GM12878 (cell line): ENCODE measurements around the gene FREY1. TPM values are rescaled to one million over a fixed set of nuclear protein-coding genes. Genes with fewer than 3 reads are reported as not detected.

Source experiments
- CBFB ChIP-seq: IDR thresholded peaks from 2 replicates; pipeline ENCODE4 v1.6.1; 2016; ENCODE audit warnings: antibody characterized with exemption, low read depth
- CEBPB ChIP-seq, 2 experiments: fragments of 150-350 bp in 1 of 2; IDR thresholded peaks; 2 replicates each; pipeline ENCODE4 v1.6.1; 2012 to 2014; ENCODE audit warnings: low read depth in 2 of 2, low read length in 2 of 2, borderline replicate concordance in 1 of 2, inconsistent platforms in 1 of 2
- FOS ChIP-seq: IDR thresholded peaks from 3 replicates; pipeline ENCODE4 v1.6.1; 2011; ENCODE audit warnings: borderline replicate concordance; ENCODE audit not compliant: insufficient read length; ENCODE audit errors: extremely low read depth
- HDAC6 ChIP-seq: fragments of 200-600 bp; sonication (generic); IDR thresholded peaks from one replicate; pipeline ENCODE4 v1.8.0; 2017; ENCODE audit warnings: antibody characterized with exemption; ENCODE audit not compliant: unreplicated experiment
- MEF2A ChIP-seq: IDR thresholded peaks from 2 replicates; pipeline ENCODE4 v1.6.1; 2011; ENCODE audit warnings: low read depth, mild to moderate bottlenecking, low read length, moderate library complexity; ENCODE audit not compliant: insufficient read depth
- MTA2 ChIP-seq: fragments of 450-650 bp; IDR thresholded peaks from 2 replicates; pipeline ENCODE4 v1.6.1; 2016; ENCODE audit warnings: low read depth, mild to moderate bottlenecking, moderate library complexity
- NRF1 ChIP-seq: conservative IDR thresholded peaks from 2 replicates; pipeline ENCODE4 v1.6.1; 2011; ENCODE audit warnings: mild to moderate bottlenecking, low read depth, low read length, improper control_type of control experiment
- PAX8 ChIP-seq: fragments of 450-650 bp; IDR thresholded peaks from 2 replicates; pipeline ENCODE4 v1.6.1; 2017; ENCODE audit warnings: mild to moderate bottlenecking, moderate library complexity
- ZBED1 ChIP-seq: IDR thresholded peaks from 2 replicates; pipeline ENCODE4 v1.6.1; 2016; ENCODE audit warnings: borderline replicate concordance
- ZNF207 ChIP-seq: fragments of 450-650 bp; IDR thresholded peaks from 2 replicates; pipeline ENCODE4 v1.6.1; 2014; ENCODE audit warnings: antibody characterized with exemption, mild to moderate bottlenecking, borderline replicate concordance
- ZNF217 ChIP-seq: fragments of 450-650 bp; IDR thresholded peaks from 2 replicates; pipeline ENCODE4 v1.6.1; 2017; ENCODE audit warnings: antibody characterized with exemption, mild to moderate bottlenecking
- polyA plus RNA-seq, 11 experiments: library from polyadenylated mRNA; depleted of rRNA in 4 of 11; unstranded in 6 of 11; stranded (reverse) in 5 of 11; fragments of >200 nt; fragmentation: Nextera tagmentation in 4 of 11; fragmentation: Illumina TruSeq in 1 of 11; extraction: Ambion mirVana in 4 of 11; extraction: Trizol in 1 of 11; gene quantifications; 1 replicate in 1 of 11; 2 replicates in 10 of 11; pipeline versions ENCODE4 v1.2.1 to v1.2.3, GENCODE V29; 2011 to 2016; ENCODE audit warnings: inconsistent platforms in 2 of 11, missing spikeins in 2 of 11, low read depth in 1 of 11
- total RNA-seq, 4 experiments: library from RNA; depleted of rRNA in 3 of 4; stranded (reverse); fragments of >200 nt in 3 of 4; fragmentation: Illumina TruSeq in 1 of 4; extraction: Trizol in 1 of 4; gene quantifications; 2 replicates each; pipeline versions ENCODE4 v1.2.1 to v1.2.3, GENCODE V29; 2013 to 2021
- TF ChIP-seq, protein P1 (sequence below): fragments of 150-350 bp; IDR thresholded peaks from 2 replicates; pipeline ENCODE4 v1.6.1; 2016; ENCODE audit warnings: low read depth, low read length
- TF ChIP-seq, protein P2 (sequence below): fragments of 450-650 bp; conservative IDR thresholded peaks from 2 replicates; pipeline ENCODE4 v1.6.1; 2017; ENCODE audit warnings: mild to moderate bottlenecking, moderate library complexity
- TF ChIP-seq, protein P3 (sequence below): fragments of 450-650 bp; IDR thresholded peaks from 2 replicates; pipeline ENCODE4 v1.6.1; 2016; ENCODE audit warnings: mild to moderate bottlenecking
- TF ChIP-seq, protein P4 (sequence below): IDR thresholded peaks from 2 replicates; pipeline ENCODE4 v1.6.1; 2012; ENCODE audit warnings: low read length, inconsistent platforms
- TF ChIP-seq, protein P5 (sequence below): IDR thresholded peaks from 2 replicates; pipeline ENCODE4 v1.6.1; 2011; ENCODE audit warnings: mild to moderate bottlenecking, low read depth, low read length, moderate library complexity; ENCODE audit not compliant: insufficient replicate concordance

Gene FREY1
- total and polyA plus RNA-seq, 10 of the 15 experiments (the other 5 are each of a cell fraction or from before 2014, with no cell fraction given) = 0.13 to 1.7 (median 0.39) TPM; not detected in 3

DNA sequence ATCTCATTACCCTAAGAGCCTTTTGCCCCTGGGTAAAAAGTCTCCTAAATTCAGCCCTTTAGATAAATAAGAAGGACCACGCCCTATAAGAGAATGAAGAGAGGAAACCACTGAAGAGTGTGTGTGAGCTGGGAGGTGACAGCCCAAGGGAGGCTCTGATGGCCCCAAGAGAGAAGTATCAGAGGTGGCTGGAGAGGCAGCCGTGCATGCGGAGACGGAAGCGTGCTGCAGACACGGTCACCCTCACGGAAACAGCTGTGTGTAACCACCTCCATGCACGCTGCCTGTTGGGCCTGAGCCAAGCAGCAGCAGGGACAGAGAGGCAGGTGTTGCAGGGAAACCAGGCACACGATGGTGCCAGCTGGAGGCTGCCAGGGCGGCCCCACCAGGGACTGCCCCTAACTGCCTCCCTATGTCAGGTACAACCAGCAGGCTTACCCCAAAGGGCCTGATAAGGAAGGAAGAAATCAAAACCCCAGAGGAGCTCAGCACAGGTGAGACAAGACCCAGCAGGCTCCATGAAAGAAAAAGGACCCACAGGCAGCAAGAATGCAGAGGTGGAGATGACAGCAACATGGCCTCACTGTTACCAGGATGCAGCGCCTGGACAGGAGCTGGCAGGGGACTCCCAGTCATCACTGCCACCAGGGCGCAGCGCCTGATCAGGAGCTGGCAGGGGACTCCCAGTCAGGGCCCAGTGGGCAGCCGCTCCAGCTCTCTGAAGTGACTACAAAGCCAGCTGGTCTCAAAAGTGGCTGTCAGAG lies 23.1 kb upstream of the FREY1 start (continued):
- TF ChIP-seq, protein P1, sequence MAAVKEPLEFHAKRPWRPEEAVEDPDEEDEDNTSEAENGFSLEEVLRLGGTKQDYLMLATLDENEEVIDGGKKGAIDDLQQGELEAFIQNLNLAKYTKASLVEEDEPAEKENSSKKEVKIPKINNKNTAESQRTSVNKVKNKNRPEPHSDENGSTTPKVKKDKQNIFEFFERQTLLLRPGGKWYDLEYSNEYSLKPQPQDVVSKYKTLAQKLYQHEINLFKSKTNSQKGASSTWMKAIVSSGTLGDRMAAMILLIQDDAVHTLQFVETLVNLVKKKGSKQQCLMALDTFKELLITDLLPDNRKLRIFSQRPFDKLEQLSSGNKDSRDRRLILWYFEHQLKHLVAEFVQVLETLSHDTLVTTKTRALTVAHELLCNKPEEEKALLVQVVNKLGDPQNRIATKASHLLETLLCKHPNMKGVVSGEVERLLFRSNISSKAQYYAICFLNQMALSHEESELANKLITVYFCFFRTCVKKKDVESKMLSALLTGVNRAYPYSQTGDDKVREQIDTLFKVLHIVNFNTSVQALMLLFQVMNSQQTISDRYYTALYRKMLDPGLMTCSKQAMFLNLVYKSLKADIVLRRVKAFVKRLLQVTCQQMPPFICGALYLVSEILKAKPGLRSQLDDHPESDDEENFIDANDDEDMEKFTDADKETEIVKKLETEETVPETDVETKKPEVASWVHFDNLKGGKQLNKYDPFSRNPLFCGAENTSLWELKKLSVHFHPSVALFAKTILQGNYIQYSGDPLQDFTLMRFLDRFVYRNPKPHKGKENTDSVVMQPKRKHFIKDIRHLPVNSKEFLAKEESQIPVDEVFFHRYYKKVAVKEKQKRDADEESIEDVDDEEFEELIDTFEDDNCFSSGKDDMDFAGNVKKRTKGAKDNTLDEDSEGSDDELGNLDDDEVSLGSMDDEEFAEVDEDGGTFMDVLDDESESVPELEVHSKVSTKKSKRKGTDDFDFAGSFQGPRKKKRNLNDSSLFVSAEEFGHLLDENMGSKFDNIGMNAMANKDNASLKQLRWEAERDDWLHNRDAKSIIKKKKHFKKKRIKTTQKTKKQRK = no peak
- TF ChIP-seq MEF2A (peak; percentile 89), HDAC6 (no peak), CEBPB (IDR thresholded peaks at IDR 0.05; ENCODE audit: borderline replicate concordance in 1 of 2, low read depth in 2 of 2, low read length in 2 of 2) (no peak), FOS (no peak), ZBED1 (no peak; the same call in 1 of the 2 replicates), ZNF207 (no peak), MTA2 (peak; percentile 58), NRF1 (no peak), PAX8 (no peak), ZNF217 (peak; percentile 95), CBFB (peak; percentile 41; the same call in 1 of the 2 replicates)
- TF ChIP-seq, protein P2, sequence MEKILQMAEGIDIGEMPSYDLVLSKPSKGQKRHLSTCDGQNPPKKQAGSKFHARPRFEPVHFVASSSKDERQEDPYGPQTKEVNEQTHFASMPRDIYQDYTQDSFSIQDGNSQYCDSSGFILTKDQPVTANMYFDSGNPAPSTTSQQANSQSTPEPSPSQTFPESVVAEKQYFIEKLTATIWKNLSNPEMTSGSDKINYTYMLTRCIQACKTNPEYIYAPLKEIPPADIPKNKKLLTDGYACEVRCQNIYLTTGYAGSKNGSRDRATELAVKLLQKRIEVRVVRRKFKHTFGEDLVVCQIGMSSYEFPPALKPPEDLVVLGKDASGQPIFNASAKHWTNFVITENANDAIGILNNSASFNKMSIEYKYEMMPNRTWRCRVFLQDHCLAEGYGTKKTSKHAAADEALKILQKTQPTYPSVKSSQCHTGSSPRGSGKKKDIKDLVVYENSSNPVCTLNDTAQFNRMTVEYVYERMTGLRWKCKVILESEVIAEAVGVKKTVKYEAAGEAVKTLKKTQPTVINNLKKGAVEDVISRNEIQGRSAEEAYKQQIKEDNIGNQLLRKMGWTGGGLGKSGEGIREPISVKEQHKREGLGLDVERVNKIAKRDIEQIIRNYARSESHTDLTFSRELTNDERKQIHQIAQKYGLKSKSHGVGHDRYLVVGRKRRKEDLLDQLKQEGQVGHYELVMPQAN = peak; percentile 68
- TF ChIP-seq, protein P3, sequence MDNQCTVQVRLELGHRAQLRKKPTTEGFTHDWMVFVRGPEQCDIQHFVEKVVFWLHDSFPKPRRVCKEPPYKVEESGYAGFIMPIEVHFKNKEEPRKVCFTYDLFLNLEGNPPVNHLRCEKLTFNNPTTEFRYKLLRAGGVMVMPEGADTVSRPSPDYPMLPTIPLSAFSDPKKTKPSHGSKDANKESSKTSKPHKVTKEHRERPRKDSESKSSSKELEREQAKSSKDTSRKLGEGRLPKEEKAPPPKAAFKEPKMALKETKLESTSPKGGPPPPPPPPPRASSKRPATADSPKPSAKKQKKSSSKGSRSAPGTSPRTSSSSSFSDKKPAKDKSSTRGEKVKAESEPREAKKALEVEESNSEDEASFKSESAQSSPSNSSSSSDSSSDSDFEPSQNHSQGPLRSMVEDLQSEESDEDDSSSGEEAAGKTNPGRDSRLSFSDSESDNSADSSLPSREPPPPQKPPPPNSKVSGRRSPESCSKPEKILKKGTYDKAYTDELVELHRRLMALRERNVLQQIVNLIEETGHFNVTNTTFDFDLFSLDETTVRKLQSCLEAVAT = no peak
- TF ChIP-seq, protein P4, sequence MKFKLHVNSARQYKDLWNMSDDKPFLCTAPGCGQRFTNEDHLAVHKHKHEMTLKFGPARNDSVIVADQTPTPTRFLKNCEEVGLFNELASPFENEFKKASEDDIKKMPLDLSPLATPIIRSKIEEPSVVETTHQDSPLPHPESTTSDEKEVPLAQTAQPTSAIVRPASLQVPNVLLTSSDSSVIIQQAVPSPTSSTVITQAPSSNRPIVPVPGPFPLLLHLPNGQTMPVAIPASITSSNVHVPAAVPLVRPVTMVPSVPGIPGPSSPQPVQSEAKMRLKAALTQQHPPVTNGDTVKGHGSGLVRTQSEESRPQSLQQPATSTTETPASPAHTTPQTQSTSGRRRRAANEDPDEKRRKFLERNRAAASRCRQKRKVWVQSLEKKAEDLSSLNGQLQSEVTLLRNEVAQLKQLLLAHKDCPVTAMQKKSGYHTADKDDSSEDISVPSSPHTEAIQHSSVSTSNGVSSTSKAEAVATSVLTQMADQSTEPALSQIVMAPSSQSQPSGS = peak; percentile 86
- TF ChIP-seq, protein P5, sequence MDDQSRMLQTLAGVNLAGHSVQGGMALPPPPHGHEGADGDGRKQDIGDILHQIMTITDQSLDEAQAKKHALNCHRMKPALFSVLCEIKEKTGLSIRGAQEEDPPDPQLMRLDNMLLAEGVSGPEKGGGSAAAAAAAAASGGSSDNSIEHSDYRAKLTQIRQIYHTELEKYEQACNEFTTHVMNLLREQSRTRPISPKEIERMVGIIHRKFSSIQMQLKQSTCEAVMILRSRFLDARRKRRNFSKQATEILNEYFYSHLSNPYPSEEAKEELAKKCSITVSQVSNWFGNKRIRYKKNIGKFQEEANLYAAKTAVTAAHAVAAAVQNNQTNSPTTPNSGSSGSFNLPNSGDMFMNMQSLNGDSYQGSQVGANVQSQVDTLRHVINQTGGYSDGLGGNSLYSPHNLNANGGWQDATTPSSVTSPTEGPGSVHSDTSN = peak; percentile 78
